Kasumi-1 (cell line): Measurements from ENCODE around the gene RAP1GAP2.
A peak's percentile ranks its signal among the peaks of the same experiment; 100 is the strongest.

ENCODE experiments used
- DNase-seq, 2 experiments: peaks; one replicate each; lab custom pipeline; 2025; lab: John Stamatoyannopoulos, UW

Gene RAP1GAP2

DNA sequence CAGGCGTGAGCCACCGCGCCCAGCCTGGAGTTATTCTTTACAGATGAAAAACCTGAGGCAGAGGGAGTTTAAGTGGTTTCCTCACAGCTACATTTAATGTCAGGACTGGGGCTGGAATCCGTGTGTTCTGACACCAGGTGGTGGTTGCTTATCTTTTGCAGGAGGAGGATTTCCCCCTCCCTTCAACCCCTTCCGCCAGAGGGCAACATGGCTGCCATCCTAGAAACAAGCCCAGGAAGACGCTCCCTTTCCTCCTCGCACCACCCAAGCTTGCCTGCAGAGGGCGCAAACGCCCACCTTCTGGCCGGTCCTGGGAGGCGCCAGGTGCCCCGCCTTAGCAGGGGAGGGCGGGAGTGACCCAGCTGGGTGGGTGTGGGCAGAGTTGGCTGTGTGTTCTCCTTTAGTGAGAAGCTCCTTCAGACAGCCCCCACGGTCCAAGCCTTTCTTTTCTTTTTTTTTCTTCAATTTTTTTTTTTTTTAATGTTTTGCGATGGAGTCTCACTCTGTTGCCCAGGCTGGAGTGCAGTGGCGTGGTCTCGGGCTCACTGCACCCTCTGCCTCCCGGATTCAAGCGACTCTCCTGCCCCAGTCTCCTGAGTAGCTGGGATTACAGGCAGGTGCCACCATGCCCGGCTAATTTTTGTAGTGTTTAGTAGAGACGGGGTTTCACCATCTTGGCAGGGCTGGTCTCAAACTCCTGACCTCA lies 9.9 kb upstream of the RAP1GAP2 start:
- DNase-seq = peak; percentile 51 to 54

DNA sequence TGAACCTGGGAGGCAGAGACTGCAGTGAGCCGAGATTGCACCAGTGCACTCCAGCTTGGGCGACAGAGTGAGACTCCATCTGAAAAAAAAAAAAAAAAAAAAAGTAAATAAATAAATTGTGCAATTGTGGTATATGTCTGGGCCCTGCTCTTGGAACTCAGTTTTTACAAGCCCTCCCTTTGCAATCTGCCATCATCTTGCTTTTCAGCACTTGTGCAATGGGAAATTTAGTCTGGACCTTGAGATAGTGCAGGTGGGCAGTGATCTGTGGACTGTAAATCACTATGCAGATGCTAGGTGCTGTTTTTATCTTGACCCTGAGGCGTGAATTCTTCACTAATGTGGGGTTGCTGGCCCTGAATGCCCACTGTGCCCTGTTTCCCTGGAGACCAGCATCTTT lies 6.5 kb upstream of the RAP1GAP2 start:
- DNase-seq = no peak

DNA sequence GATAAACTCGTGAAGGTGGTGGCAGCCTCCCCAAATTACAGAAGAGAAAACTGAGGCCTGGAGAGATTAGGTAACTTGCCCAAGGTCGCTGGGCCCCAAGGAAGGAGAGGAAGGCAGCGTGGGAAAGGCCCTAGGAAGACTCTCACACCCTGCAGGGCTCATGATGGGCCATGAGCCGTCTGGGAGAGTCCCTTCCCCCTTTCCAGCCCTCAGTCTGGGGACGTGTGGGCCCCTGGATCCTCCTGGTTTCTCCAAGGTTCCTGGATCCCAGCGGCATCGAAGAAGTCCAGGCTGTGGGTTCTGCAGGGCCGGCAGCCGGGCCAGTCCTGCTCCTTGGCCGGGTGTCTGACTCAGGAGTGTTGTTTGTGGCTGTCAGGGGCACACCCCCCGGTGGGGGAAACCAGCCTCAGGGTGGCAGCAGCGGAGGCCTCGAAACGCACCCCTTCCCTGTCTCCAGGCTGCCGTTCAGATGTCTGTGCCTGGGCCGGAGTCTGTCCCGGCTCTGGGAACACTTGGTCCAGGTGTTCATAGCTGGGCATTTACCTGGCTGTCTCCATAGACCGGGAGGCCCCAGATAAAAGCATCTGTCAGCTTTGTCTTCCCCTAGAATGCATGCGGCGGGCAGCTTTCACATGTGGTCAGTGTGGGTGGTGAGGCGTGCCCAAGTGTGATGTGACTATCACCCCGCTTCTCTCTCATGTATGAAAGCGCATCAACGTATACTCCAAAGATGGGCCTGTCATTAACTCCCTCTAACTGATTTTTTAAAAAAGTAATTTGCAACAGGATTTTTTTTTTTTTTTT lies 3.7 kb upstream of the RAP1GAP2 start:
- no peak for DNase-seq

- DNase-seq = no peak
Measured at GRCh38 chr17:2794111-2794803, 2.0 kb upstream of the RAP1GAP2 start.

DNA sequence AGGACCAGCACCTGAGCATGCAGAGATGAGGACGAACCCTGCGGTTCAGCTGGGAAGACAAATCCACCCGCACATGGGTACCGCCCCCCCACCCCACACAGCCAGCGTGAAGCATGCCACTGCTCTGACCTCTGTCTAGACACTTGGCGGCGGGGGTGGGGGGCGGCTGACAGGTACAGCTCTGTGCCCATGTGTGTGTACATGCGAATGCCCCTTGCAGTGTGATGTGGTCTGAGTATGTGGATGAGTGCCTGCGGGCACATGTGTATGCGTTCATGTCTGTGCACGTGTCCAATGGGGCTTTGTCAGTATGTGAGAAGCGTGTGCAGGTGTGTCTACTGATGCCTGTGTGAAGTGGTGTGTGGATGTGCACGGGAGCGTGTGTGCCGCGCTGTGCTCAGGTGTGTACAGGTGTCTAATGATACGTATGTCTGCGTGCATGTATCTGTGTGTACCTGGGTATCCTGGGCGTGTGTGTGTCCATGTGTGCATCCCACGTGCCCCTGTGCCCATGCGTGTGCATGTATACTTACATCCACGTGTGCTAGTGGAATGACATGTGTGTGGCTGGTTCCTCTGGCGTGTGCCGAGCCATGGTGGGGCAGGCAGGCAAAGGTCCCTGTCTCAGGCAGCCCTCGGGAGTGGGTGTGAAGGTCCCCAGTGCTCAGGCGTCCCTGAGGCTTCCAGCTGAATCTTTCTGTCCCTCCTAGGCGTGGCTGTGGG lies 636 bp upstream of the RAP1GAP2 start:
- no peak for DNase-seq

- no peak for DNase-seq
Measured at GRCh38 chr17:2797226-2797625, 988 bp downstream of the RAP1GAP2 start.

DNA sequence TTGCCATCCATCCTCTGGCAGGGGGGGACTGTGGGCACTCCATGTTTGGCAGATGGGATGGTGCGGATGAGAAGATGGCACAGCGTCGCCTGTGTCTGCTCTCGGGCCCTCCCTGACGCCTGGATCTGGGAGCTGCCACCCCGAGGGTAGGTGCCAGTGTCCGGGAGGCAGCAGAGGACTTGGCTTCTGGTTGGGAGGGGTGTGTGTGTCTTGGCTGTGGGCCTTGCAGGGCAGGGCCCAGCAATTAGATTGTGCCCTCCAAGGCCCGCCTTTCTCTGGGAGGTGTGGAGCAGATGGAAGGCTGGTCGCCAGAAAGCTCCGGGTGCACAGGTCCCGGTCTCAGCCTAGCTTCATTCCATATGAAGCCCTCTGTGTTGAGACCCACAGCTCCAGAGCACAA lies 1.4 kb downstream of the RAP1GAP2 start:
- DNase-seq = no peak

DNA sequence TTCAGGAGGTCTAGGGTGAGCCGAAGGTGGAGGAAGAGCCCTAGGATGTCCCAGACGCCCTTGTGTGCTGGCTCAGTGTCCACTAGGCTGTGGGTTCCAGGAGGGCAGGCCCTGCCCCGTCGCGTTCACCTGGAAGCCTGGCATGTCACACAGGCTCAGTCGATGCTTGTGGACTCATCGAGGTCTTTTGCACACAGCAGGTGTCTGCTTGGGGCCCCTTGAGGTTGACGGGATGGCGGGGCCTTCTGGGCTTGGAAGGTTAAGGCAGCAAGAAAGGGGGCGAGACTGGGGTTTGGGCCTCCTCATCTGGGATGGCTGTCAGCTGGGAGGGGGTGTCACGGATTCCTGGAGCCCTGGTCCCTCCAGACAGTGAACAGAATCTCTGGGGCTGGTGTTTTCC lies 1.9 kb downstream of the RAP1GAP2 start:
- no peak for DNase-seq

GRCh38 chr17:2798678-2799077 lies 2.4 kb downstream of the RAP1GAP2 start:
- DNase-seq = no peak

DNA sequence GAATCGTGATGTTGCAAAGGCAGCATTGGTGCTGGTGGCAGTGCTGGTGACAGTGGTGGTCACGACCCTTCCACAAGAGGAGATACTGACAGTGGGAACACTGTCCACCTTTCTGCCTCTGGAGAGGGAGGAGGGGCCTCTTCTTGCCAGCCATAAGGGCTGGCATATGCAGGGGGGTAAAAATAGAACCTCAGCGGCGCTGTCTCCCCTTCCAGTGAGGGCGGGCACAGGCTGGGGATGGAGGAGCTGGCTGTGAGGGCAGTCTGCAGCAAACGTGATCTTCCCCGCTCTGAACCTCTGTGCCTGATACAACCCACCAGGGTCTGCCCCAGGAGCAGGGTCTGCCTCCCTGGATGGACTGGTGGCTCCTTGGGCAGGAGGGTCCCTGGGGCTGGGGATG lies 3.4 kb downstream of the RAP1GAP2 start:
- no peak for DNase-seq

GRCh38 chr17:2800367-2800766 lies 4.1 kb downstream of the RAP1GAP2 start:
- no peak for DNase-seq

DNA sequence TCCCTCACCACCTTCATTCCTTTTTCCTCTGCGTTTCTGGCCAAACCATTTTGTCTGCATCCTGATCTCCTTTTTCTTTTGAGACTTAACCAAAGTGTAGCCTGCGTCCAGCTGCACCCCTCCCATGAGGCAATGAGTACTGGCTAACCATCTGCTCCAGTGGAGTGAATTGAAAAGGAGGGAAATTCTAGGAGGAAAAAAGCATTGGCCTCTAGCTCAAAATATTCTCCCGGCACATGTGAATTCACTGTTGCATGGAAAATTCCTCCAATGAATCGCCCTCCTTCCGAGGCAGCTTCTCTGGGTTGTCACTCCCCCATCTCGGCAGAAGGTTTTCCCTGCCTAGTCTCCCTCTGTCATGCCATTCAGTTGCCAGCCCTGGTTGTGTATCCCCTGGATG lies 5.6 kb downstream of the RAP1GAP2 start:
- DNase-seq = no peak

GRCh38 chr17:2802574-2802973 lies 6.3 kb downstream of the RAP1GAP2 start:
- DNase-seq = no peak

DNA sequence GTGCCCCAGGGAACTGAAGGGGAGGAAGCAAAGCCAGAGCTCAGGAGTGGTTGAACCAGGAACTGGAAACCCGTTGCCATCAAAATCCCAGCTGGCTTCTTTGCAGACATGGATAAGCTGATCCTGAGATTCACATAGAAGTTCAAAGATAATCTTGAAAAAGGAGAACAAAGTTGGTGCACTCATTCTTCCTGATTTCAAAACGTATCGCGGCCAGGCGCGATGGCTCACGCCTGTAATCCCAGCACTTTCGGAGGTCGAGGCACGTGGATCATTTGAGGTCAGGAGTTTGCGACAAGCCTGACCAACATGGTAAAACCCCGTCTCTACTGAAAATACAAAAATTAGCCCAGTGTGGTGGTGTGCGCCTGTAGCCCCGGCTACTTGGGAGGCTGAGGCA lies 7.1 kb downstream of the RAP1GAP2 start:
- no peak for DNase-seq

GRCh38 chr17:2803971-2804370 lies 7.7 kb downstream of the RAP1GAP2 start:
- no peak for DNase-seq

DNA sequence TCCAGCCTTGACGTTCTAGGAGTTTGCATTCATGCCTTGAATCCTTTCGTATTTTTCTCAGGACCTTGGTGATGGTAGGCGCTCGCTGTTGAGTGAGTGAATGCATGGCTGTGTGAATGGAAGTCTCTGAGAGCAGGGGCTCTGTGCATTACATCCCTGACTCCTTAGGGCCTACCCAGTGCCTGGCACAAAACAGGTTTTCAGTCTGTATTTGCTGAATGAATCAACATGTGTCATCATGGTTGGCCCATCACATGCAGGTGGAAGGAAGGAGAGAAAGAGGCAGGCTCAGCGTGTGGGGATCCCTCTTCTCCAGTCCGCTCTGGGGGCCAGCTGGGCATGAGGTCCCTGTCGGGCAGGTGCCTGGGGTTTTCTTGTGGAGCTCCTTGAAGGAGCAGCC lies 8.7 kb downstream of the RAP1GAP2 start:
- DNase-seq = no peak

- DNase-seq = no peak
Measured at GRCh38 chr17:2805961-2806360, 9.7 kb downstream of the RAP1GAP2 start.

GRCh38 chr17:2808367-2809335 lies 12.4 kb downstream of the RAP1GAP2 start:
- DNase-seq = no peak

DNA sequence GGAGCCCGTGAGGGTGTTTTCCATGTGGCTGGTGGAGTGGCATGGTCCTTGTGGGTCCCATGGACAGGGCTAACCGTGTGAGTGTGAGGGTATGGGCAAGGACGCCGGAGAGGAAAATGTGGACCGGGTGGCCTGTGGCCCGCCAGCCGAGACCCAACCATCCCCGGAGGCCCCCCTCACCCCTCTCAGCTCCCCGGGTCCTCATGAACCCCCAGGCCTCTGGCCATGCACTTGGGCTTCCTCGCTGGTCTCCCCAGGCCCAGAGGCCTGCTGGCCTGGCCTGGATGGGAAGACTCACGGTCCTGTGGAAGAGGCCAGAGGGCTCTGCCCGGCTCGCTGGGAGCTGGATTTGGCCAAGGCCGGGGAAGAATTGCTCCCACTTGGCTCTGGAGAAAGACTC lies 13.1 kb downstream of the RAP1GAP2 start:
- no peak for DNase-seq

DNA sequence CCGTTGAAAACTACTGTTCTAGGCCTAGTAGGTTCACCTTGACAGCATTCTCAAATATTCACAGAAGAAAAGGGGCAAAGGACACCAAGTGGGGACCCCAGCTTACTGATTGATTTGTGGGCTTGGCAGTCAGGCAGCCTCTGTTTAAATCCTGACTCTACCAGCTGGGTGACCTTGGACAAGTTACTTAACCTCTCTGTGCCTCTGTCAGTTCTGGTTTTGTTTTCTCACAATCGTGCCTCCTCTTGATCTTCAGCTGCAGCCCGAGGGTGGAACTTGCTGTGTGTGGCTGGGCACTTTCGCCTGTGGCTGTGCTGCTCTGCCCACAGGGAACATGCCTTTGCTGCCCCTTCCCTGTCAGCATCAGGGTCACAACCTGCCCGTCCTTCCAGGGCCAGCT lies 17.8 kb downstream of the RAP1GAP2 start:
- DNase-seq = no peak
